Mononuclear cell (primary cell): ENCODE data around the gene ARL10. TPM values are rescaled to one million over a fixed set of nuclear protein-coding genes. Genes with fewer than 3 reads are reported as not detected.

Experiments
- H3K27me3 ChIP-seq: 2 replicates; pipeline ENCODE4 v1.6.0; 2011; ENCODE audit warnings: low read length, control low read depth; ENCODE audit not compliant: insufficient read depth
- H3K4me1 ChIP-seq: 2 replicates; pipeline ENCODE4 v1.5.1; 2011; ENCODE audit warnings: mild to moderate bottlenecking, low read length, control low read depth; ENCODE audit not compliant: insufficient read depth
- H3K4me3 ChIP-seq: 2 replicates; pipeline ENCODE4 v1.5.1; 2011; ENCODE audit warnings: mild to moderate bottlenecking, low read length, moderate library complexity
- H3K9me3 ChIP-seq: 2 replicates; pipeline ENCODE4 v1.5.1; 2011; ENCODE audit warnings: low read depth, mild to moderate bottlenecking, control low read depth, low read length
- total RNA-seq: library from RNA; depleted of rRNA; stranded (reverse); fragments of >200 nt; gene quantifications from one replicate; pipeline ENCODE4 v1.2.3, GENCODE V29; 2012

ARL10 gene
- total RNA-seq, 1 donor: 2.3 TPM

- Histone ChIP-seq H3K4me3 (no peak overlapping the region), H3K27me3 (no peaks in the 10 kb centered on the region), H3K4me1 (peaks cover 12% of the 10 kb centered on the region), H3K9me3 (no peaks in the 10 kb centered on the region)
Observed at GRCh38 chr5:176355400-176356178, 9.7 kb upstream of the ARL10 start.

- Histone ChIP-seq H3K4me3 (no peak overlapping the region), H3K9me3 (no peaks in the 10 kb centered on the region), H3K27me3 (no peaks in the 10 kb centered on the region), H3K4me1 (peaks cover 18% of the 10 kb centered on the region)
Observed at GRCh38 chr5:176356179-176356566, 9.1 kb upstream of the ARL10 start.

- no peak overlapping the region for H3K4me3 ChIP-seq
- H3K27me3 ChIP-seq: no peaks in the 10 kb centered on the region
- no peaks in the 10 kb centered on the region for H3K9me3 ChIP-seq
- H3K4me1 ChIP-seq: peaks cover 26% of the 10 kb centered on the region
Observed at GRCh38 chr5:176359658-176360057, 5.6 kb upstream of the ARL10 start.

GRCh38 chr5:176360894-176361436 lies 4.3 kb upstream of the ARL10 start:
- Histone ChIP-seq H3K9me3 (no peaks in the 10 kb centered on the region), H3K27me3 (no peaks in the 10 kb centered on the region), H3K4me1 (peaks cover 37% of the 10 kb centered on the region), H3K4me3 (peak overlapping the region; percentile 94)

- peaks cover 42% of the 10 kb centered on the region for H3K4me1 ChIP-seq
- H3K4me3 ChIP-seq: peak within 1 kb of the TSS; percentile 94
- no peaks in the 10 kb centered on the region for H3K27me3 ChIP-seq
- H3K9me3 ChIP-seq: no peaks in the 10 kb centered on the region
Observed at GRCh38 chr5:176361437-176362232, 3.7 kb upstream of the ARL10 start, which contains the start of gene KIAA1191. TSS of gene KIAA1191 (minus strand) at chr5:176361764. CDS start at chr5:176359508, 2,256 bp downstream.

GRCh38 chr5:176362233-176362490 lies 3.1 kb upstream of the ARL10 start:
- Histone ChIP-seq H3K9me3 (no peaks in the 10 kb centered on the region), H3K4me3 (peak overlapping the region; percentile 94), H3K4me1 (peaks cover 42% of the 10 kb centered on the region), H3K27me3 (no peaks in the 10 kb centered on the region)

GRCh38 chr5:176364765-176365350 lies 429 bp upstream of the ARL10 start:
- Histone ChIP-seq H3K27me3 (no peaks in the 10 kb centered on the region), H3K9me3 (no peaks in the 10 kb centered on the region), H3K4me3 (peak overlapping the region; percentile 53), H3K4me1 (peaks cover 36% of the 10 kb centered on the region)

- no peaks in the 10 kb centered on the region for H3K9me3 ChIP-seq
- no peaks in the 10 kb centered on the region for H3K27me3 ChIP-seq
- peaks cover 24% of the 10 kb centered on the region for H3K4me1 ChIP-seq
- H3K4me3 ChIP-seq: no peak overlapping the region
Observed at GRCh38 chr5:176366232-176366894, 1.1 kb downstream of the ARL10 start.

GRCh38 chr5:176368726-176369125 lies 3.4 kb downstream of the ARL10 start:
- Histone ChIP-seq H3K4me3 (no peak overlapping the region), H3K4me1 (peaks cover 16% of the 10 kb centered on the region), H3K9me3 (no peaks in the 10 kb centered on the region), H3K27me3 (no peaks in the 10 kb centered on the region)

GRCh38 chr5:176369934-176370711 lies 4.8 kb downstream of the ARL10 start:
- H3K4me3 ChIP-seq: no peak overlapping the region
- peaks cover 11% of the 10 kb centered on the region for H3K4me1 ChIP-seq
- no peaks in the 10 kb centered on the region for H3K9me3 ChIP-seq
- H3K27me3 ChIP-seq: no peaks in the 10 kb centered on the region

- Histone ChIP-seq H3K27me3 (no peaks in the 10 kb centered on the region), H3K4me1 (no peaks in the 10 kb centered on the region), H3K4me3 (no peak overlapping the region), H3K9me3 (no peaks in the 10 kb centered on the region)
Observed at GRCh38 chr5:176371621-176372539, 6.6 kb downstream of the ARL10 start.

GRCh38 chr5:176373100-176373818 lies 8.0 kb downstream of the ARL10 start:
- Histone ChIP-seq H3K4me1 (no peaks in the 10 kb centered on the region), H3K27me3 (no peaks in the 10 kb centered on the region), H3K9me3 (no peaks in the 10 kb centered on the region), H3K4me3 (no peak overlapping the region)

GRCh38 chr5:176379881-176380280 lies 14.6 kb downstream of the ARL10 start:
- no peaks in the 10 kb centered on the region for H3K9me3 ChIP-seq
- peaks cover 5% of the 10 kb centered on the region for H3K4me1 ChIP-seq
- H3K4me3 ChIP-seq: no peak overlapping the region
- no peaks in the 10 kb centered on the region for H3K27me3 ChIP-seq
